HepG2 (cell line): ENCODE measurements around the gene SEZ6. TPM values are rescaled to one million over a fixed set of nuclear protein-coding genes. Genes with fewer than 3 reads are reported as not detected.

Source experiments
- MTA1 ChIP-seq: sonication (generic); formaldehyde crosslinking; IDR thresholded peaks from 2 replicates; pipeline ENCODE4 v1.4.0; 2020; ENCODE audit warnings: missing genetic modification reagents, mild to moderate bottlenecking, borderline replicate concordance
- NCOA1 ChIP-seq: sonication (generic); formaldehyde crosslinking; IDR thresholded peaks from 2 replicates; pipeline ENCODE4 v1.9.0; 2021; ENCODE audit warnings: missing genetic modification reagents
- PTBP1 ChIP-seq: fragments of 200-400 bp; formaldehyde crosslinking; IDR thresholded peaks from 2 replicates; pipeline ENCODE4 v1.6.1; 2018; ENCODE audit warnings: low read length, low read depth; ENCODE audit not compliant: poor library complexity, severe bottlenecking
- RBAK ChIP-seq: sonication (generic); formaldehyde crosslinking; IDR thresholded peaks from 2 replicates; pipeline ENCODE4 v1.5.1; 2020; ENCODE audit warnings: mild to moderate bottlenecking, missing genetic modification reagents
- RFX5 ChIP-seq: IDR thresholded peaks from 2 replicates; pipeline ENCODE4 v1.6.1; 2011; ENCODE audit warnings: low read depth, low read length, improper control_type of control experiment
- YEATS4 ChIP-seq: sonication (generic); formaldehyde crosslinking; IDR thresholded peaks from 2 replicates; pipeline ENCODE4 v1.4.0; 2020; ENCODE audit warnings: missing genetic modification reagents, borderline replicate concordance
- ZNF282 ChIP-seq: fragments of 450-650 bp; IDR thresholded peaks from 2 replicates; pipeline ENCODE4 v1.6.1; 2018; ENCODE audit not compliant: partially characterized antibody
- ZNF564 ChIP-seq: sonication (generic); formaldehyde crosslinking; IDR thresholded peaks from 2 replicates; pipeline ENCODE4 v1.8.1; 2023; ENCODE audit warnings: mild to moderate bottlenecking, missing genetic modification reagents
- ZNF775 ChIP-seq: sonication (generic); formaldehyde crosslinking; IDR thresholded peaks from 2 replicates; pipeline ENCODE4 v1.4.0; 2020; ENCODE audit warnings: missing genetic modification reagents, mild to moderate bottlenecking, moderate library complexity, borderline replicate concordance
- ZNF781 ChIP-seq: sonication (generic); formaldehyde crosslinking; IDR thresholded peaks from 2 replicates; pipeline ENCODE4 v1.5.1; 2020; ENCODE audit warnings: borderline replicate concordance, mild to moderate bottlenecking, missing genetic modification reagents; ENCODE audit errors: not compliant biosample characterization
- polyA plus RNA-seq, 8 experiments: library from polyadenylated mRNA; depleted of rRNA in 3 of 8; stranded (reverse) in 7 of 8; unstranded in 1 of 8; fragments of >200 nt; fragmentation: Illumina TruSeq in 4 of 8; extraction: Trizol in 4 of 8; gene quantifications; 2 replicates each; pipeline versions ENCODE4 v1.2.1 to v1.2.3, GENCODE V29; 2011 to 2016; ENCODE audit warnings: low read depth in 4 of 8, missing spikeins in 1 of 8, mixed read lengths in 1 of 8; ENCODE audit not compliant: insufficient read depth in 1 of 8
- total RNA-seq, 5 experiments: library from RNA; depleted of rRNA; stranded (reverse); fragments of >200 nt; fragmentation: Illumina TruSeq; extraction: Trizol; gene quantifications; 2 replicates each; pipeline ENCODE4 v1.2.3, GENCODE V29; 2016; ENCODE audit warnings: low read depth in 1 of 5
- TF ChIP-seq, protein P1 (sequence below): sonication (generic); formaldehyde crosslinking; conservative IDR thresholded peaks from 2 replicates; pipeline ENCODE4 v1.5.0; 2020; ENCODE audit warnings: missing genetic modification reagents
- TF ChIP-seq, protein P2 (sequence below): sonication (generic); formaldehyde crosslinking; conservative IDR thresholded peaks from 2 replicates; pipeline ENCODE4 v1.8.0; 2022; ENCODE audit warnings: mild to moderate bottlenecking, moderate library complexity, missing genetic modification reagents
- TF ChIP-seq, protein P3 (sequence below): sonication (generic); formaldehyde crosslinking; conservative IDR thresholded peaks from 2 replicates; pipeline ENCODE4 v1.4.0; 2020; ENCODE audit warnings: mild to moderate bottlenecking, missing genetic modification reagents, moderate library complexity
- TF ChIP-seq, protein P4 (sequence below): sonication (generic); formaldehyde crosslinking; IDR thresholded peaks from 2 replicates; pipeline ENCODE4 v1.5.1; 2020; ENCODE audit warnings: missing genetic modification reagents, mild to moderate bottlenecking, borderline replicate concordance
- TF ChIP-seq, protein P5 (sequence below): sonication (generic); formaldehyde crosslinking; IDR thresholded peaks from 2 replicates; pipeline ENCODE4 v1.5.0; 2020; ENCODE audit warnings: missing genetic modification reagents
- TF ChIP-seq, protein P6 (sequence below): sonication (generic); formaldehyde crosslinking; IDR thresholded peaks from 2 replicates; pipeline ENCODE4 v1.8.0; 2022; ENCODE audit warnings: missing genetic modification reagents, low read depth, mild to moderate bottlenecking, borderline replicate concordance
- TF ChIP-seq, protein P7 (sequence below): sonication (generic); formaldehyde crosslinking; IDR thresholded peaks from 2 replicates; pipeline ENCODE4 v1.5.0; 2020; ENCODE audit warnings: missing genetic modification reagents

The SEZ6 gene
- total and polyA plus RNA-seq, 2 of the 13 experiments (the other 11 are each of a cell fraction or from before 2014, with no cell fraction given), result not detected

DNA sequence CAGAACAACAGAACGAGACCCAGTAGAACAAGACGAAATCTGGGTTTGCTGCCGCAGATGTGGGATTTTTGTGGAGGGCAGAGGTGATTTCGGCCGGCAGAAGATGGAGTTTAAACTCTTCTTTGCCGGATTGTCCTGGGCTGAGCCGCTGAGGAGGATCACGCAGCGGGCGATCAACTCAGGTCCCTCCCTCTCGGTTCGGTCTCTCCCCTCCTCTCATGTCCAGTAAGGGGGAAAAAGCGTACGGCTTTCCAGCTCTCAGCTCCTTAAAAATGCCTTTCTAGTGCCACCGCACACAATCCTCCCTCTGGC, 57.0 kb downstream of the SEZ6 start (continued):
- TF ChIP-seq MTA1 (CRISPR knock-in tag) (0 out of 2 replicates have a peak, but pooled peaks have one; percentile 29), NCOA1 (CRISPR knock-in tag) (no peak), RBAK (no peak), ZNF781 (CRISPR knock-in tag) (no peak), ZNF282 (no peak), RFX5 (no peak), YEATS4 (CRISPR knock-in tag) (no peak), PTBP1 (no peak), ZNF564 (CRISPR knock-in tag) (no peak), ZNF775 (CRISPR knock-in tag) (0 out of 2 replicates have a peak, but pooled peaks have one; percentile 30)
- TF ChIP-seq, protein P1, sequence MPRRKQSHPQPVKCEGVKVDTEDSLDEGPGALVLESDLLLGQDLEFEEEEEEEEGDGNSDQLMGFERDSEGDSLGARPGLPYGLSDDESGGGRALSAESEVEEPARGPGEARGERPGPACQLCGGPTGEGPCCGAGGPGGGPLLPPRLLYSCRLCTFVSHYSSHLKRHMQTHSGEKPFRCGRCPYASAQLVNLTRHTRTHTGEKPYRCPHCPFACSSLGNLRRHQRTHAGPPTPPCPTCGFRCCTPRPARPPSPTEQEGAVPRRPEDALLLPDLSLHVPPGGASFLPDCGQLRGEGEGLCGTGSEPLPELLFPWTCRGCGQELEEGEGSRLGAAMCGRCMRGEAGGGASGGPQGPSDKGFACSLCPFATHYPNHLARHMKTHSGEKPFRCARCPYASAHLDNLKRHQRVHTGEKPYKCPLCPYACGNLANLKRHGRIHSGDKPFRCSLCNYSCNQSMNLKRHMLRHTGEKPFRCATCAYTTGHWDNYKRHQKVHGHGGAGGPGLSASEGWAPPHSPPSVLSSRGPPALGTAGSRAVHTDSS (CRISPR knock-in tag), result no peak
- TF ChIP-seq, protein P2, sequence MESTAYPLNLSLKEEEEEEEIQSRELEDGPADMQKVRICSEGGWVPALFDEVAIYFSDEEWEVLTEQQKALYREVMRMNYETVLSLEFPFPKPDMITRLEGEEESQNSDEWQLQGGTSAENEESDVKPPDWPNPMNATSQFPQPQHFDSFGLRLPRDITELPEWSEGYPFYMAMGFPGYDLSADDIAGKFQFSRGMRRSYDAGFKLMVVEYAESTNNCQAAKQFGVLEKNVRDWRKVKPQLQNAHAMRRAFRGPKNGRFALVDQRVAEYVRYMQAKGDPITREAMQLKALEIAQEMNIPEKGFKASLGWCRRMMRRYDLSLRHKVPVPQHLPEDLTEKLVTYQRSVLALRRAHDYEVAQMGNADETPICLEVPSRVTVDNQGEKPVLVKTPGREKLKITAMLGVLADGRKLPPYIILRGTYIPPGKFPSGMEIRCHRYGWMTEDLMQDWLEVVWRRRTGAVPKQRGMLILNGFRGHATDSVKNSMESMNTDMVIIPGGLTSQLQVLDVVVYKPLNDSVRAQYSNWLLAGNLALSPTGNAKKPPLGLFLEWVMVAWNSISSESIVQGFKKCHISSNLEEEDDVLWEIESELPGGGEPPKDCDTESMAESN, result no peak
- TF ChIP-seq, protein P3, sequence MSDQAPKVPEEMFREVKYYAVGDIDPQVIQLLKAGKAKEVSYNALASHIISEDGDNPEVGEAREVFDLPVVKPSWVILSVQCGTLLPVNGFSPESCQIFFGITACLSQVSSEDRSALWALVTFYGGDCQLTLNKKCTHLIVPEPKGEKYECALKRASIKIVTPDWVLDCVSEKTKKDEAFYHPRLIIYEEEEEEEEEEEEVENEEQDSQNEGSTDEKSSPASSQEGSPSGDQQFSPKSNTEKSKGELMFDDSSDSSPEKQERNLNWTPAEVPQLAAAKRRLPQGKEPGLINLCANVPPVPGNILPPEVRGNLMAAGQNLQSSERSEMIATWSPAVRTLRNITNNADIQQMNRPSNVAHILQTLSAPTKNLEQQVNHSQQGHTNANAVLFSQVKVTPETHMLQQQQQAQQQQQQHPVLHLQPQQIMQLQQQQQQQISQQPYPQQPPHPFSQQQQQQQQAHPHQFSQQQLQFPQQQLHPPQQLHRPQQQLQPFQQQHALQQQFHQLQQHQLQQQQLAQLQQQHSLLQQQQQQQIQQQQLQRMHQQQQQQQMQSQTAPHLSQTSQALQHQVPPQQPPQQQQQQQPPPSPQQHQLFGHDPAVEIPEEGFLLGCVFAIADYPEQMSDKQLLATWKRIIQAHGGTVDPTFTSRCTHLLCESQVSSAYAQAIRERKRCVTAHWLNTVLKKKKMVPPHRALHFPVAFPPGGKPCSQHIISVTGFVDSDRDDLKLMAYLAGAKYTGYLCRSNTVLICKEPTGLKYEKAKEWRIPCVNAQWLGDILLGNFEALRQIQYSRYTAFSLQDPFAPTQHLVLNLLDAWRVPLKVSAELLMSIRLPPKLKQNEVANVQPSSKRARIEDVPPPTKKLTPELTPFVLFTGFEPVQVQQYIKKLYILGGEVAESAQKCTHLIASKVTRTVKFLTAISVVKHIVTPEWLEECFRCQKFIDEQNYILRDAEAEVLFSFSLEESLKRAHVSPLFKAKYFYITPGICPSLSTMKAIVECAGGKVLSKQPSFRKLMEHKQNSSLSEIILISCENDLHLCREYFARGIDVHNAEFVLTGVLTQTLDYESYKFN, result 0 out of 2 replicates have a peak, but pooled peaks have one; percentile 17
- TF ChIP-seq, protein P4, sequence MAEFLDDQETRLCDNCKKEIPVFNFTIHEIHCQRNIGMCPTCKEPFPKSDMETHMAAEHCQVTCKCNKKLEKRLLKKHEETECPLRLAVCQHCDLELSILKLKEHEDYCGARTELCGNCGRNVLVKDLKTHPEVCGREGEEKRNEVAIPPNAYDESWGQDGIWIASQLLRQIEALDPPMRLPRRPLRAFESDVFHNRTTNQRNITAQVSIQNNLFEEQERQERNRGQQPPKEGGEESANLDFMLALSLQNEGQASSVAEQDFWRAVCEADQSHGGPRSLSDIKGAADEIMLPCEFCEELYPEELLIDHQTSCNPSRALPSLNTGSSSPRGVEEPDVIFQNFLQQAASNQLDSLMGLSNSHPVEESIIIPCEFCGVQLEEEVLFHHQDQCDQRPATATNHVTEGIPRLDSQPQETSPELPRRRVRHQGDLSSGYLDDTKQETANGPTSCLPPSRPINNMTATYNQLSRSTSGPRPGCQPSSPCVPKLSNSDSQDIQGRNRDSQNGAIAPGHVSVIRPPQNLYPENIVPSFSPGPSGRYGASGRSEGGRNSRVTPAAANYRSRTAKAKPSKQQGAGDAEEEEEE (CRISPR knock-in tag), result no peak
- TF ChIP-seq, protein P5, sequence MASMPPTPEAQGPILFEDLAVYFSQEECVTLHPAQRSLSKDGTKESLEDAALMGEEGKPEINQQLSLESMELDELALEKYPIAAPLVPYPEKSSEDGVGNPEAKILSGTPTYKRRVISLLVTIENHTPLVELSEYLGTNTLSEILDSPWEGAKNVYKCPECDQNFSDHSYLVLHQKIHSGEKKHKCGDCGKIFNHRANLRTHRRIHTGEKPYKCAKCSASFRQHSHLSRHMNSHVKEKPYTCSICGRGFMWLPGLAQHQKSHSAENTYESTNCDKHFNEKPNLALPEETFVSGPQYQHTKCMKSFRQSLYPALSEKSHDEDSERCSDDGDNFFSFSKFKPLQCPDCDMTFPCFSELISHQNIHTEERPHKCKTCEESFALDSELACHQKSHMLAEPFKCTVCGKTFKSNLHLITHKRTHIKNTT (CRISPR knock-in tag), result no peak
- TF ChIP-seq, protein P6, sequence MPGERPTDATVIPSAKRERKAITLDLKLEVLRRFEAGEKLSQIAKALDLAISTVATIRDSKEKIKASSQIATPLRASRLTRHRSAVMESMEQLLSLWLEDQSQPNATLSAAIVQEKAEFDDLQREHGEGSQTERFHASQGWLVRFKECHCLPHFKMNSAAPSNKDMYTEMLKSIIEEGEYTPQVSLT (CRISPR knock-in tag), result no peak
- TF ChIP-seq, protein P7, sequence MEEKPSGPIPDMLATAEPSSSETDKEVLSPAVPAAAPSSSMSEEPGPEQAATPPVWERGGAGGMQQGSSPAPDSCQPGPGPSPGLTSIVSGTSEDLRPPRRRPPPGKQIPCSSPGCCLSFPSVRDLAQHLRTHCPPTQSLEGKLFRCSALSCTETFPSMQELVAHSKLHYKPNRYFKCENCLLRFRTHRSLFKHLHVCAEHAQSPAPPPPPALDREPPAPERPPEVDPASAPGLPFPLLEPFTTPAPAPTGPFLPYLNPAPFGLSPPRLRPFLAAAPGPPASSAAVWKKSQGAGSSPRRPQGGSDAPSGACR (CRISPR knock-in tag), result no peak
